HG03064 (cell line): Measurements from ENCODE around the gene NAV2.
"Not testable (repeated sequence)": the region's sequence is repeated elsewhere in the genome, so short reads cannot be mapped to it uniquely, and the experiment has no call there.

ENCODE experiments used
- ATAC-seq: cut with Tn5 transposase; IDR thresholded peaks from one replicate; pipeline ENCODE4 v1.9.1; 2021; ENCODE audit warnings: low read depth; ENCODE audit not compliant: unreplicated experiment

The NAV2 gene

DNA sequence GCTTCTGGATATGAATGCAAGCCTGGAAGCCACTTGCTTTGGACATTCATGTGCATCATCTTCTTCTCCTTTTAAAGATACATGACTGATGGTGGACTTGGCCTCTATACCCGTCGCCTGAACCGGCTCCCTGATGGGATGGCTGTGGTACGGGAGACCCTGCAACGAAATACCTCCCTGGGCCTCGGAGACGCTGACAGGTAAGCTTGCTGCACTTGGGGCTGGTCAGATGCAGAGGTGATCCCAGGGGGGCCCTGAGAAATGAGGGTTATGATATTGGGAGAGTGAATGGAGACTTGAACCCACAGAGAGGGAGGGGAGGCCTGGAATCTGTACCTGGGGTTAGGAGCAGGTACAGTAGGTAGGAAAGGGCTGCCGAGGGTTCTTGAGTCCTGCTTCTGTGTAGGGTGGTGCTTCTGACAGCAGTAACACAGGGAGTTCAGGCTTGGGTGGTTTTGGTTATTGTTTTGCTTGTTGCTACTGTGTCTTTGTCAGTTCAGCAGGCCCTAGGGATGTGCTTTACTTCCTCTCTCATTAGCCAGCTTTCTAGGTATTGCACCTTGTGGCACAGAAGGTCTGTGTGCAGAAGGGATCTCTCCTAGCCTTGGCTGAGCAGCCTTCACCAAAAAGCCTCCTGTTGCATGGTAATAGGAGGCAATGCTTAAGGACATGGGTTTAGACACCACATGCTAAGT lies 271.6 kb downstream of the NAV2 start:
- ATAC-seq, result no peak

DNA sequence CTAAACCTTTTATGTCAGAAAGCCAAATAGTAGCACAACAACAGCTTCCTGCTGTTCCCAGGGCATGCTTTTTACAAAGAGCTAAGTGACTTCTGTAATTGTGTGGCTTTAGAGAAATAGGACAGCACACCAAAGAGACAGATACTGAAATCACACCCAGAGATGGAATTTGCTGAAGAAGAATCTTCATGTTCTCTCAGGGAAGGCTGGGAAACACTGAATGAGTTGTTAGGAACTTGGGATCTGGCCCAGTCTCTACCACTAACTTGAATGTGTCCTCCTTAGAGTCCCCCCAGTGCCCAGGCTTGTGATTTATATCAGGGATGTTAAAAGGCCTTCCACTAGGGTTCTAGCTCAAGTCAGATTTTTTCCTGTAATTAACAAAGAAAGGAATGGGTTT lies 272.5 kb downstream of the NAV2 start:
- no peak for ATAC-seq

DNA sequence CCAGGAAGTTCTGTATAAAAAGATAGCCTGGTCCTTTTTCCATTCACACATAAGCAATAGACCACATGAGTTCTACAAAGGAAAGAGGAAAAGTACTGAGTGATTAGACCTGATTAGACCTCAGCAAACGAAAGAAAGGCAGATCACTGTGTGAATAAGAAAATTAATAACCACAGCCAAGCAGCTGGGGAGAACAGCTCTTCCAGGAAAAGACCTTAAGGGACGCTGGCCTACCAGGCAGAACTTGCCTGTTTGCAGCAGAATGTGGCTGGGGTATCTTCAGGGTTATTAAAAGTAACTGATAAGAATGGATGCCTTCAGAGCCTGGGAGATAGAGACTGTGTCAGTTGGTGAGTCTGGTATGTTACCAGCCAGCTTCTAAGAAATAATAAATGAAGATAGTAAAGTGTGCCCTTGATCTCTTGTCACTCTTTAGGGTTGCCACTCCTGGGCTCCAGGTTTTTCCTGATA lies 274.7 kb downstream of the NAV2 start:
- ATAC-seq, result no peak

DNA sequence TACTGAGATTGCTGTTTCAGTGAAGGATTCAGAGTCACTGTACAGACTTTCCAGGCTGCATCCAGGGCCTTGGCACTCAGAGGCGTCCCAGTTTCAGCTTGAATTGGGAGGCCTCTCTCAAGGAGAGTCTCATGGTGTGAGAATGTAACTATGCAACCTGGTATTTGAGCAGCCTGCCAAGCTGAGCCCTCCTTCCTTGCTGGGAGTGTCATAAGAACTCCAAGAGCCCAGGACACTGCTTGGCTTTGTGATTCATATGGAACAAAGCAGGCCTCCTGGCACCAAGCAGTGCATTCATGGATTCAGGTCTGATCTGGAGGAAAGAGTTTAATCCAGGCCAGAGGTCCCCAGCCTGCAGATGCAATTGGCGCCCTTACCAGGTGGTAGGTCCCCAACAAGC lies 276.0 kb downstream of the NAV2 start:
- no peak for ATAC-seq

DNA sequence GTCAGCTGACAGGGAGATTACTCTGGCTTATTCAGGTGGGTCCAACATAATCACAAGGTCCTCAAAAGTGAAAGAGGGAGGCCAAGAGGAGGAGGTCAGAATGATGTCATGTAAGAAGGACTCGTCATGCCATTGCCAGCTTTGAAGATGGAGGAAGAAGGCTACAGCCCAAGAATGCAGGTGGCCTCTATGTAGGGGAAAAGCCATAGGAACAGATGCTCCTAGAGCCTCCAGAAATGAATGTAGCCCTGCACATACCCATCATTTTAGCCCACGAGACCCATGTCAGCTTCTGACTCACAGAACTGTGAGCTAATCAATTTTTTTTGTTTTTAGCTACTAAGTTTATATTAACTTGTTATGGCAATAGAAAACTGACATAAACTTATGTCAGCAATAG lies 276.6 kb downstream of the NAV2 start:
- ATAC-seq, result no peak

DNA sequence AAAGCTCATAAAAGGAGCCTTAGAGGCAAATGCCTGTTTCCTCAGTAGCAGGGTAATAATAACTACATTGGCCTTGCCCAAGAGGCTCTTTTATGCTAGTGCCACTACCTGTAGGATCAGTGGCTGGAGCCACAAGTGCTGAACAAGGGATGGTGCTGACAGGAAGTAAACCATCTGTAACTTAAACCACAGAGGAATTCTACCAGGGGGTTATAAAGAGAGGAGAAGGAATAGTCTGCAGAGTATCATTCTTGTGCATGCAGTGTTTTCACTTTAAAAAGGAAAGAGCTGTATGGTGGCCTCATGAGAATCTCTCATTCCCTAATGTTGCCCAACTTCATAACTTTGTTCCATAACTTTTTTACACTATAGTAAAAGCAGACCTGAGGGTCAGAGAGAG lies 279.5 kb downstream of the NAV2 start:
- ATAC-seq, result no peak

DNA sequence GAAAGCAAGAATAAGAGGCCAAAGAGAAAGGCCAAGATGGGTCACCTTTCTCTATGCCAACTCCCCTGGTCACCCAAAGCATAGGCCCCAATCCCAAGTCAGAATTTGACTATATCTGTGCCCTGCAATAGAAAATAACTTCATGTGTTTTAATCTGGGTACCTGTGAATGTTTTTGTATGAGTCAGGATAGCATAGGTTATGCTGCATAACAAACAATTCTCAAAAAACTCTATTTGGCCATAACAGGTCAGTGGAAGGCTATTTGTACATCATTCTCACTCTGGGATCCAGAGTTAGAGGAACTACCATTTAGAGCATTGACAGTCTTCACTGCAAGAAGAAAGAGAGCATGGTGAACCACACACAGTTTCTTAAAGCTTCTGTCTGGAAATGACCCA lies 280.4 kb downstream of the NAV2 start:
- ATAC-seq, result no peak

DNA sequence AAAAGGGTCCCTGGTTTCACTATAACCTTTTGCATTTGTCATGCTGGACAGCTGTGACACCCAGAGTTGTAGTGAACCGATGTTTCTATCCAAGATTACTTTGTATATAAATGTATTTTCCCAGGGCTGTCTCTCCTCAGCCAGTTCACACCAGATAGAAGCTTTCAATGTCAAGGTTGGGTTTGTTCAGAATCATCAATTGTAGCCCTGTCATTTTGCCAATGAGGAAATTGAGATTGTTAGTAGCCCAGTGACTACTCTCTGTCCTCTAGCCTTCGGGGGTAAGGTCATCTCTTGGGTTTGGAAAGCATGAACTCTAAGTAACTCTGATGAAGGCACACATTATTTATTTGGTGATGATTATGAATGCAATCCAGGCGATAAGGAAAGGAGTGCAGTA lies 282.0 kb downstream of the NAV2 start:
- no peak for ATAC-seq

DNA sequence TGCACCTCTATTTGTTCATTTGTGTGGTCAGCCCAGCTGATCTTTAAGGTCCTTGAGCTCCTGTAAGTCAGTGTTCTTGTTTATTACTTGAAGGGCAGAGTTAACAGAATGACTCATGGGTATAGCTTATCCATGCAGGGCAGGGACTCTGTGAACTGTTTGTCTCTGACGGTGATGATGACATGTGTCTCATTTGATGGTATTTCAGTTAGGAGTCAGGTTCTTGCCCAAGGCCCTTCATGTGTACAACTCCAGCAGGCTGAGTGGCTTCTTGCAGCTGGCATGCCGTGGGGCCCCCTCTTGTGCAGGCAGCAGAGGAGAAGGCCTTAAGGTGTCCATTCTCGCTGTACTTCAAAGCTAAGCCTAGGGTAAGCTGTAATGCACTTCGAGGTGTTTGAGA lies 282.5 kb downstream of the NAV2 start:
- ATAC-seq, result no peak

DNA sequence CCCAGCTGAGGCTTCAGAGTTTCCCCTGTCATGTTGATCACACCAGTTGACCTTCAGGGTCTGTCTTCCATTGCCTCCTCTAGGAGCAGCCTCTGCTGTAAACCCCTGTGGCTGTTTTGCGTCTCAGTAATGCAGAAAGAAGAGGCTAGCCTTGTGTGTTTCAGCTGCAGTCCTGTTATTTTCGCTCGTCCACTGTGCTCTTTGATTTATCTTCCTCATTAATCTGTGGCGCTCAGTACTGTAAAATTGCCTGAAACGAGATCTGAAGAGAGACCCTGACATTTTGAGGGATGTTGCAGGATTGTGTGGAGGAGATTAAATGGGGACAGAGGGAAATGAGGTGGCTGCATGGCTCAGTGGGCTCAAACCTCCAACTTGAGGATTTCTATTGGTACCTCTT lies 283.9 kb downstream of the NAV2 start:
- ATAC-seq, result no peak

DNA sequence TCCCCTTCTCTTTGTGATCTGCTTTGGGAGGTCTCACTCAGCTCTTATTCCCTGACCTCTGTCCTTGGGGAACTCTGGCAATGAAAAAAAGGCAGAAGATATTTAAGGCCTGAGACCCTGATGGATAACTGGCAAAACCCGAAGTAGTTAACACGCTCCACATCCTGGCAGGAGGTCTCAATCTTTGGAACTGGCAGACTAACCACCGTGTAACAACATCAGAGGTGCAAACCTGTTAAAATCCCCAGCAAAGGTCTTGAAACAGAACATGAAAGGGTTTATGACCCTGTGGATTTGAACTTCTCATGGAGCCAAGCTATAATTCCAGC lies 287.3 kb downstream of the NAV2 start:
- no peak for ATAC-seq

DNA sequence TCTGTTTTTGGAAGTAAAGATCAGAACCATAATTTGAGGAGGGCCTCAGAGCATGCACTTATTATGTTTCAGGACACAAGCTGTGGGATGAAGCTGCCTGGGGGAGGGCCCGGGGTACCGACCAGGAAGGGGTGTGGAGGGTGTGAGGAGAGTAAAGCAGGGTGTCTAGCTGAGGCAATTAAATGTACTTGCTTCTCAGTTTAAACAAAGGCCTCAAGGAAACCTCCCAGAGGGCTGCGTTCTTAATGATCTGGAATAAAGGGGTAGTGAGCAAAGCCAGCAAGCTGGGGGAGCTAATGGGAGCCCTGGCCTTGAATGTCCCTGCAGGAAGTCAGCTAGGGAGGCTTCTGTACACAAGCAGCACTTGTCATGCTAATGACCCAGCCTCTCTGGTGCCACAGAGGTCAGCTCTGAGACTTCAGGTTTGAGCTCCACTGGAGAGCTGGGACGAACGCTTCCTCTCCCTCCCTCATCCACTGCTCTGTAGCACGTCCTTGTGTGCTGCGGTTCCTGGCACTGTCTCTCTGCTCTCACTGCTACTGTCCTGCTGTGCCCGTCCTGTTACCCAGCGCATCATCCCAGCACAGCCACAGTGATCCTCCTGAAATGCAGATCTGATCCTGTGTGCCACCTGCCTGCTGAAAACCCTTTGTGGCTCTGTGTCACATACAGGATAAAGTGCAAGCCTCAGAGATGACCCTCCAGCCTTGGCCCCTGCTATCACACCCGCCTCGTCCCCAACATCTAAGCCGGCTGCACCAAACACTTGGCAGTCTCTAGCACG lies 287.9 kb downstream of the NAV2 start:
- no peak for ATAC-seq

DNA sequence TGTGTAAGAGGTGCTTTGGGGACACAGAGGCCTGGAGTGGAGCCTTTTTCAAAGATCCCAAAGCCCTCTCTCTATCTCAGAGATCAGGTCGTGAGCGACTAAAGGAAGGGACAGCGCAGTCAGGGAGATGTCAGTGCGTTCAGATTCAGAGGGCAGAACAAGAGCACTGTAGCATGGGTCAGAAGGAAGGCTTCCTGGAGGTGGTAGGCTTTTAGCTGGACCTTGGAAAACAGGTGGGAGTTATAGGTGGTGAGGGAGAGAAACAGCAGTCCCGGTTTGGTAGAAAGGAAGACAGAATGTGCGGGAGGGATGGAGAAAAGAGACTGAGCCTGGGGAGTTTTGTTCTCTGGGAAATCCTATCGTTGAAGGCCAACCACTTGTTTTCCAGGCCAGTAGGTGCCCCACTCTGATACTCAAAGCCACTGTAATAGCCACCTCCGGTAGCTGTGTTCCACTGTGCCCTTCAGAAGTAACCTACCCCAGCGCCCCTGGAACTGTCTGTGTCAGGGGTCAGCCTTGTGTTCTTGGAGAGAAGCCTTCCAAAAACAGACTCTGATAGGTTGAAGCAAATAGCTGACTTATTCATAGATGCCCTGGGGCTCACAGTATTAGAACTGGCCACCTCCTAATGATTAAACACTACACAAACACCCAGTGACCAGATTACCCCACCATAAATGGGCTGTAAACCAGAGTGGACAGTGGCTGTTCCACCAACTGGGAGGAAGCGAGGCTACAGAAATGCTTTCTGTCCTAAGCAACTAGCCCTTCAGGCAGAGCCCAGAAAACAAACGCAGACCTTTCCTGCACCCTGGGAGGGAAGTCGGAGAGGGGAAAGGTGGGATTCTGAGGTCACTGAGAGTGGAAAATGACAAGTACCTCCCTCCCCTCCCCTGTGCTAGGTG lies 289.9 kb downstream of the NAV2 start:
- ATAC-seq, result no peak

DNA sequence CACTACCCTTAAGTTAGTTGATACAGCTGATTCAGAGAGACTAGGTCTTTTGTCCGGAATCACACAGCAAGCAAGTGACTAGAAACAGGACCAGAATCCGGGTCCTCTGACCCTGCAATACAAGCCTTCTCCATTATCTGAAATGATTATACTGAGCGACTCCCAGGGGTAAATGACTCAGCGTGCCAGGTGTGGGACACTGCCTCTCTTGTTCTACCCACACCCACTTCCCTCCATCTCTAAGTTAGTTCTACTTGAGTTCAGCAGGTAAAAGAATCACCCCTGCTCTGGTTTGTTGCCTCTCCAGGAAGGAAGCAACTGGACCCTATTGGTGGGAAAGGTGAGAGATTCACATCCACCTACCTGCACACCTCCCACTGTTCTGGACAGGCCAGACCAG lies 290.7 kb downstream of the NAV2 start:
- ATAC-seq, result no peak

DNA sequence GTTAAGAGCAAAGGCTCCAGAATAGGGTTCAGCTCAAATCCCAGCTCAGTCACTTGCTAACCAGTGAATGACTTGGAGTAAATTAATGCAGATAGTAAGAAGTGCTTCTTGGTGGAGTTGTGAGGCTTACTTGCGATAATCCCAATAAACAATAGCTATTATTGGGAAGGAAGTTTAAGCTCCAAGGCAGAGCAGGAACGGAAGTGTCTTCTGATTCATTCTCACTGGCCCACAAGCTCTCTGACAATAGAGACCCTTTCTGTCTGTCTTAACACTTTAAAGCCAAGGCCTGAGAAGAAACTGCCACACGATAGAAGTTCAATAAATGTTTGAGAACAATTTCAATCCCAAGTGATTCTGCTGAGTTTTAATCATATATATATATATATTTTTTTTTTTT lies 292.2 kb downstream of the NAV2 start:
- ATAC-seq, result no peak

DNA sequence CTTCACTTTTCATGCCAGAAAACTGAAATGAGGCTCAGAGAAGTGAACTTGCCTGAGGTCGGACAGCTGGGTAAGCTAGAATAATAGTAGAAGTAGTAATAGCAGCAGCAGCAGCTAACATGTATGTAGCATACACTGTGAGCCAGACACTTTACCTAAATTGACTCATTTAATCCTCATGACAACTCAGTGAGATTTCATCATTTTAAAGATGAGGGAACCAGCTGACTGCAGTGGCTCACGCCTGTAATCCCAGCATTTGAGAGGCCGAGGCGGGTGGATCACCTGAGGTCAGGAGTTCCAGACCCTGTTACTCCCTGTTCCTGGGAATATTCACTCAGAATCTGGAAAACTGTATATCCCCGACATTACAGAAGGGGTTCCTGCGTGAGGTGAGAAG lies 293.1 kb downstream of the NAV2 start:
- ATAC-seq, result no peak

DNA sequence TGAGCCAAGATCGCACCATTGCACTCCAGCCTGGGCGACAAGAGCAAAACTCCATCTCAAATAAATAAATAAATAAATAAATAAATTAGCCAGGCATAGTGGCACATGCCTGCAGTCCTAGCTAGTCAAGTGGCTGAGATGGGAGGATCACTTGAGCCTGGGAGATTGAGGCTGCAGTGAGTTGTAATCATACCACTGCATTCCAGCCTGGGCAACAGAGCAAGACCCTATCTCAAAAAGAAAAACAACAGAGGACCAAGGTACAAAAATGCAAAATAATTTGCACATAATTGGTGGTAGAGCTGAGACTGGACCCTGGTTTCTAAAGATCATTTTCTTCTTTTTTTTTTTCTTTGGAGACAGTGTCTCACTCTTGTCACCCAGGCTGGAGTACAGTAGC lies 294.0 kb downstream of the NAV2 start:
- not testable (repeated sequence) for ATAC-seq

DNA sequence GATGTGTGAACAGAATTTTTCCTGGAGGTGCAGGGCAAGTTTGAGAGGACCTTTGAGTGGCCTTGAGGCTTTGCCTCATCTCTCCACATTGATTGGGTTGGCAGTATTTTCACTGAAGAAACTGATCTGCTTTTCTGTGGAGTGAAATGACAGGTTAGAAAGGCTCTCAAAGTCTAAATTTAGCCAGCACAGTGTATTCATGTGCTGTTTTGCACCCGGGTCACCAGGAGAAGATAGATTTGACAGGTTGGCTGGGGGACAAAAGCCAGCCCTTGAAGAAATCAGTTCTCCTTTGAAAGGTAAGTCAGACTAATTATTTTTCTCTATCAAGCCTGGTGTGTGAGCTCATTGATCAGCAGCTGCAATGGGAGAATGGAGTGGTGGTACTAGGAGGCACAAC lies 294.7 kb downstream of the NAV2 start:
- ATAC-seq, result no peak

DNA sequence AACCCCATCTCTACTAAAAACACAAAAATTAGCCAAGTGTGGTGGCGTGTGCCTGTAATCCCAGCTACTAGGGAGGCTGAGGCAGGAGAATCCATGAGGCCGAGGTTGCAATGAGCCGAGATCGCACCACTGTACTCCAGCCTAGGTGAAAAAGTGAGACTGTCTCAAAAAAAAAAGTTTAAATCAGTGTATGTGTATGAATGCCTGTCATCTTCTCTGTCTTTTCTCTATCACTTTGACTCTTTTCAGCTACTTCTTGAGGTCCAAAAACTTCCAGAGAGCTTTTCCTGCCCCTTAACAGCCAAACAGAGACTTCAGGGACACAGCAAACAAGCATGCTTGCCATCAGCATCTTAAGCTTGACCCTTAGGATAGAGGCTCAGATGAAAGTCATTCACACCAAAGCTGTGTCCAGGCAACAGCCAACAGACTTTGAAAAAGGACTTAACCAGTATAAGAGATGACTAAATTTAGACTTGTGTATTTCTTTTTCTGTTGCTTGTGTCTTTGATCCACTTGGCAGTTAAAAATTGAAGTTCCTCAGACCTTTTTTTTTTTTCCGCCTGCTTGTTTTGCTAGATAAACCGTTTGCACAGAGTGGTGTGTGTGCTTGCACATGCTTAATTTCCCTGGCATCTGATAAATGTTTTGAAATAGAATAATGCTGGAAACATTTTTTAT lies 295.7 kb downstream of the NAV2 start:
- no peak for ATAC-seq

DNA sequence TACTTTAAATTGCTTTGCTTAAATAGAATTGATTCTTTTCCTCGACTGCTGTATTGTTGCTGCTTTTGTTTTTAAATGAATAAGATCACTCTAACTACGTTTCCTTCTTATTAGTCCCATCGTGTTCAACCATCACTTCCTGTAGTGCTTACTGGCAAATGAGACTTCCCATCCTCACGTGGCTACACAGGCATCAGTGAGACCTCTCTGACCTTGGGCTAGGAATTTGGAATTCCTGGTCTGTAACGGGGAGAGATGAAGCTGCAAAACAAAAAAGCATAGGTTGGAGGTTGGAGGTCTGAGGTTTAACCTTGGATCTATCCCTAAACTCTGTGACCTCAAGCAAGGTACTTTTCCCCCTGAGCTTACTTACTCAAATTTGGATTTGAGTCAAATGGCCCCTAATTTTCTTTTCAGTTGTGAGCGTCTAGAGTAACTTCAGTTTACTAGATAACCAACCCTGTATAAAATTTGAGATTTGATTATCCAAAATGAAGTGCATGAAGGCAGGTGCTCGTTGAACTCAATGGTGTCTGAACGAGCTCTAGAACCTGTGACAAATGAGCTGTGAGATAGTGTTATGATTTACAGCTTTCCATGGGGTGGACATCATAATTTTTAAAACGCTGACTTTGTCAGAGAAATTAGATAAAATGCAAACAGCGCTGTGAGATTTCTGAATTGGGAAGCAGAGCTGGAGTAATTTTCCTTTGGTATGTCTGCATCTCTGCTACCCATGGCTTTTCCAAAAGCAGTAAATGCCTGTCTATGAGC lies 296.4 kb downstream of the NAV2 start:
- ATAC-seq, result no peak
